Hippocampal formation (tissue), 2 donors: ENCODE data around the gene UVRAG.

ENCODE experiments used
- DNase-seq, 2 donors: peaks; one replicate each; lab custom pipeline; 2025; lab: John Stamatoyannopoulos, UW

The UVRAG gene

DNA sequence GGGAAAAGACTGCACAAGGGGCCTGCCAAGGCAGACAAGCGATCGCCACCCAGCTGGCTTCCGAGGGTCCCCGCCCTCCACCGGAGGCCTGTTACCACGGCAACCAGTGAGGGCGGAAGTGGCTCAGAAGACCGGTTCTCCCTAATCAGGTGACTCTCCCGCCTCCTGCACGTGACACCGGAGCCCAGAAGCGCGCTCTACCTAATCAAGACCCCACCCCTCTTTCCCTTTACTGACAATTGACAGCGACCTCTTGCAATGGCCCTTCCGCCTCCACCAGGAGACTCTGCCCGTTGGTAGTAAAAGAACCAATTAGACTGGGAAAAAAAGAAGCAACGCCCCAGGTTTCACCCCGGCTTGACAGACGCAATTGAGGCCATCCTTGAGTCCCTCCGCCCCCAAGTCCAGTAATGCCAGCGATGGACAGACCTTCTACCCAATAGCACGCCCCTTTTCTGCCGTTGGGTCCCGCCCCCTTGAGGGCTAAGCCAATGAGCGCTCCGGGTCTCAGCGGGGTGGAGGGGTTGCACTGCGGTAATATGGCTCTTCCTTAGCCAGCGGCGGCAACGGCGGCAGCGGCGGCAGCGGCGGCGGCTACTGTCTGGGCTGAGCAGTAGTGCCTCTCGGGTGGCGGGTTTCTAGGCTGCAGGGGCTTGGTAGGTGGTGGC lies at the start of gene UVRAG:
UVRAG (plus strand) TSS at position 534 of the 668 bp plus-strand sequence. CDS start 198 bp downstream, outside the sequence.
- DNase-seq: peak; percentile 99 to 100

DNA sequence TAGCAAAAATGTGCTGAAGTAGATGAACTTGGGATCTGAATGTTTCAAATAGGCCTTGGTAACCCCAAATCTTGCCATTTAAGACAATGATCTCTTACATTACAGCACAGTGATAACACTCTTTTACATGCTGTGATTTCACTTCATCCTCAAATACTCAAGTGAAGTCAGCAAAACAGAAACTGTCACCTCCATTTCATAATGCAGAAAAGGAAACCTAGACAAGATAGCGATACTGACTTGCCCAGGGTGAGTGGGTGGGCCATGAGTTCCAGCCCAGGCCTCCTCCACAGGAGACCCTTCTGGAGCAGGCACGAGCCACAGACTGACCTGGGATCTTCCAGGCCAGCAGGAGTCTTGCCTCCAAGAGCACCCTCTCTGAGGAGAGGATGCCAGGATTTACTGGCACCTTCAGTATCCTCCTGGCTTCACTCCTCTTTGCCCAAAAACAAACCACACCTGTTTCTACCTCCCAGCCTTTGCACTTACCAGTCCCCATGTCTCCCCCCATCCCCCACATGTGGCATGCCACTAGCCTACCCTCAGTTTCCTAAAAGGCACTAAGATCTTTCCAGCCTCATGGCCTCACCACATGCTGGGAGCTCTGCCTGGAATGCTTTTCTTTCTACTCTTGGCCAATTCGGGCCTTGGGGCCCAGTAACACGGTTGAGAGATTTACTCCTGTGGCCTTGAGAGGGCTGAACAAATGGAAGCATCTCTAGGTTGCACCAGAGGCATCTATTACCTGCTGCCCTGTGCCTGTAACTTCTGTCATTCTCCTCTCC lies 48.4 kb upstream of the UVRAG start:
- DNase-seq: no peak

DNA sequence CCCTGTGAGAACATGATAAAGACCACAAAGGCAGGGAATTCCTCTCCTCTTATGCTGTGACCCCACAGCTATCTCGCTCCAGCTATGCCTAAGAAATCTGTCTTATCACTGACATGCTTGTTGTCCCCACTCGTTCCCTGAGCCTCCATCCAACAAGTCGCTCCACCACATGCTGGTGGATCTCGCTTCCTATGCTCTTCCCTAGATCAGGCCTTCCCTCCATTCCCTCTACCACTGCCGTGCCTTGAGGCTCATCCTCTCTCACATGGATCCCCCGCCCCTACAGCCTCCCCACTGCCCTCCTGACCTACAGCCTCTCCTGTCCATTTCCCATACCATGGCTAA lies 47.8 kb upstream of the UVRAG start:
- no peak for DNase-seq

DNA sequence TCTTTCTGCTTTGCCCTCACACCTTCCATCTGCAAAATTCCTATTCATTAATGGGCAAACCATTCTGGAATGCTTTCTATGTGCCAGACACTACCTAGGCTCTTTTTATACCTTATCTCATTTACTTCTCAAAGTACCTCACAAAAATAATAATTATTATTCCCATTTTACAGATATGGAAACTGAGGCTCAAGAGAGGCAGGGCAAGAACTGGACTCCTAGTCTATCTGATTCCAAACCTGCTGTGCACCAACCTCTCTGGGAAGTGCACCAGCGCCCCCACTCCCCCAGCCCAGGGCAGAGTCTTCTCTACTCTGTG lies 47.3 kb upstream of the UVRAG start:
- no peak for DNase-seq

DNA sequence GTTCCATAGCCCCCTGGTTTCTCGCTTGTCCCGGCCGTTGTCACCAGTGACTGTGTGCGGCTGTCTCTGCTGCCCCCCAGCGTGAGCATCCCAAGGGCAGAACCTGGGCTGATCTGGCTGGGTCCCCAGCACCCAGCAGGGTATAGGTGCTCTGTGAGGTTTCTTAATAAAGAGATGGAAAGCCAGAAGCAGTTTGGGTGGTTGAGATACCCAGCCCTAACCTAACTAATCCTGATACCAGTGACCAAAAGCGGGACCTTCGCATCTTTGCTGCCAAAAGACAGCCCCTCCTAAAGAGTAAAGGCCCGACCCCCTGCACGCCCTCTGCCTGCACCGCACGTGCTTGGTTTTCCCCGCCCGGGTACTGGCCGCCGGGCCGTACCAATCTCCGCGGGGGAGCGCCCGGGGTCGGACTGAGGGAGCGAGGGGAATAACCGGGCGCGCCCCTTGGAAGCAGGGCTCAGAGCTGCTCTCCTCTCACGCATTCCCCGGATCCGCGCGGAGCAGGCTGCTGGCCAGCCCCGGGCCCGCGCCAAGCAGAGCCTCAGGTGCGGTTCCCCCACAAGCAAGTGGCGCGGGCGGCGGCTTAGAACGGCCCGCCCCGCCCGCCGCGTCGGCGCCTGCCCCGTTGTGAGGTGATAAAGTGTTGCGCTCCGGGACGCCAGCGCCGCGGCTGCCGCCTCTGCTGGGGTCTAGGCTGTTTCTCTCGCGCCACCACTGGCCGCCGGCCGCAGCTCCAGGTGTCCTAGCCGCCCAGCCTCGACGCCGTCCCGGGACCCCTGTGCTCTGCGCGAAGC lies 46.7 kb upstream of the UVRAG start, which contains the start of gene DGAT2:
DGAT2 (plus strand) TSS at position 667 of the 797 bp plus-strand sequence. CDS start 214 bp downstream, outside the sequence.
- DNase-seq: peak; percentile 5 to 47

DNA sequence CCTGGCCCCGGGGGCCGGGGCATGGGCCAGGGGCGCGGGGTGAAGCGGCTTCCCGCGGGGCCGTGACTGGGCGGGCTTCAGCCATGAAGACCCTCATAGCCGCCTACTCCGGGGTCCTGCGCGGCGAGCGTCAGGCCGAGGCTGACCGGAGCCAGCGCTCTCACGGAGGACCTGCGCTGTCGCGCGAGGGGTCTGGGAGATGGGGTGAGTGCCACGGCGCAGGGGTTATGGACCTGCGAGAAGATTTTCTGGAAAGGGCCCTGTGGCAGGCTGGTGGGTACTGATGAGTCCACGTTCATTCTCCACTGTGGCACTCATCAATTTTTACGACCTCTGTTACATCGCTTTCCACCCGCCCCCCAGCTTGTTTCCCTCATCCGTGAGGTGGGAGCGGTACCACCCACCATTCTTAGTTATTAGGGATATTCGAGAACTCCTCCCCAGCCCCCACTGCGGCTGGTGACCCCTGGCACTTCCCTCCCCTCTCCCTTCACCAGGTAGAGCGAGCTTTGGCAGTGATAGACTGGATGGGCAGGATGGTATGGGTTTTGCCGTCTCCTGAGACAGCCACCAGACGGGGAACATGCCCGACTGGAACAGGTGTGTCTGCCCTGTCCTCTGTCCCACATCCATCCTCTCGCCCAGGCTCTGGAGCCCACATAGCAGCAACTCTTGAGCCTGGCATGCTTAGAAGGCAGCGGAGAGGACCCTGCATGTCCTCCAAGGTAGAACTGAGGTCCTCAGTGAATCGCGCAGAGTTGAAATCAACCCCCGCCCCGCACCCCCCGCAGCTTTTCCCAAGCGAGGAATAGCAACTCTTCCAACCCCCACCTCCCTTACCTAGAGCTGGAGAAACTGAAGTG lies 45.9 kb upstream of the UVRAG start:
- no peak for DNase-seq

DNA sequence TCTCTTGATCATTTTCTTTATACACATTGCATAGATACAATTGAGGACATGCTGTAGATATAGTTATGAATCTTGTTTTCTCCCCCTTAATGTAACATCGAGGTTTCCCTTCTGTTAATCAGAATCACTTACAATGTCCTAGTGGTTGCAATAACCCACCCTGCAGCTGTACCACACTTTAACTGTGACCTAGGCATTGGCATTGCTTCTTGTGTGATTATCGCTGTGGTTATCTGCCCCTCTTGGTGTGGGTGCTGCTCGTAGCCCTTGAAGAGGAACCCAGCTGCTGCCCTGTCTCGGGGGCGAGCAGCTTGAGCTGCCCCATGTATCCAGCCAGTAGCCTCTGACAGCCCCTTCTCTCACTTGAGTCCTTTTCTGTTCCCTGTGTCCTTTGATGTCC lies 44.9 kb upstream of the UVRAG start:
- no peak for DNase-seq

DNA sequence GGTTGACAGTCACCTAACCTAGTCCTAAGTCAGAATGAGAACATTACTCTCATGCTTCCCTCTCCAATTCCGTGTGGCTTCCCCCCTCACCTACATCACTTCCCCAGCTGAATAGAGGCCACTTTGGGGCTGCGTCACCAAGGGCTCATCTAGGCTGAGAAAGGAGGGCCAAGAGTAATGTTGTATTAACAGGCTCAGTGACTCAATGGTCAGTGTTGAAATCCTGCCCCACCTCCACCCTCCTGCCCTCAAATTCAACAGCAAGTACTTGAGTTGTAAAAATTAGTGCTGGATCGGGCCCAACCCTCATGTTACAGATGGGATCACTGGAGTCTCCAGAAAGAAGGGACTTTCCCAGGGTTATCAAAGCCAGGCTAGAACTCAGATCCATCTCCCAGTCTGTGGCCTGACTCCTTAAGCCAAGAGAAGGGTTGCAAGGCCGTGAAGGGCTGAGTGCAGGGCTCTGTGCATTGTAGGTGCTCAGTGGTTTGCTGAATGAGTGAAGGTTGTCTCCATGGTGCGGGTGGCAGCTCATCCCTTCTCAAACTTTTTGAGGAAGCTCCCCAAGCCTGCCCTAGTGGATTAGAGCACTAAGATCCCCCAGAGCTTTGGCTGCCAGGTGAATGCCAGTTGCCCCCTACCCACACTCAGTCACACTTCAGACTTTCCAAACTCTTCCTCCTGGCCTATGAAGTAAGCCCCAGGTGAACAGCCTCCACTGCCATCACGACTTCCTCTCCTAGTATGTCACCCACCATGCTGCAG lies 43.2 kb upstream of the UVRAG start:
- DNase-seq: no peak

DNA sequence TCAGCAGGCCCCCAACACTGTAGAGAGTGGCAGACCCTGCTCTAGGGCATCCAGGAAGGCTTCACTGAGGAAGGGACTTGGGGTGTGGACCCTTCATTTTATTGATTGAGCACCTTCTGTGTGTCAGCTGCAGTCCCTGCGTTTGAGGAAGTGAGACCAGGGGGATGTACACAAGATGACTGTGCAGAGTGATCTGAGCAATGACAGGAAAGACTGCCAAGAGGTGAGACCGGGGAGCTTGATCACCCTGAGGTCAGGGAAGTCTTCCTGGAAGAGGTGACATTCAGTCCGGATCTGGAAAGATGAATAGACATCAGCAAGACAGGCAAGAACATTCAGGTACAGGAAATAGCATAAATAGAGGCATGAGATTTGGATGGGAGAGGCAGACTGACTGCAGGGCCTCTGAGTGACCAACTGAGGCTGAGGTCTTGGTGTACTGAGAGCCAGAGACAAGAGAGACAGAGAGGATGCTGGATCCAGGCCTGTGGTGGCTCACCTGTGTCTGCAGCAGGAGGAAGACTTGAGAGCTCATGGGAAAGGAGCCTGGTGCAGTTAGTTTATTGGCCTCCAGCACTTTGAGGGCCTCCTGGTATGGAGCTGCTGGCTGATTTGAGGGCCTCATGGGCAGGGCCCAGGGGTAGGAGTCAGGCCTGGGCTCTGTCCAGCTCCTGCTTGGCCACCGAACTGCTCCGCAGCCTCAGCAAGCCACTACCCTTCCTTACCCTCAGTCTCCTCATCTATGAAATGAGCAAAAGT lies 41.2 kb upstream of the UVRAG start:
- no peak for DNase-seq

DNA sequence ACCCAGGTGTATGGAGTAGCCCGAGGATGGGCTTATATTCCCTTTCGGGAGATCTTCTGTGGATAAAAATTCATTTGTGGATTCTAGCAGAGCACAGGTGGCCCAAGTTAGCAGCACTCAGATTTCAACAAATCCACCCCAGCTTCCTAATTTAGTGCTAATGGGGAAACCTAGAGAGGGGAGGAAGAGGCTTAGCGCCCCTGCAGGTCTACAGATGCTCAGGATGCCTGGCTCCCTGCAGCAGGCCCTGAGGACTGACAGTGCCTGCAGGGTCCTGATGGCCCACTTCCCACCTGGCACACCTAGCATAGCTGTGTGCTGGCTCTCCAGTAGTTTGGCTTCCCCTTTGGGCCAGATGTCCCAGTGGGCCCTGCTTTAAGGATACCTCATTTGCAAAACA lies 40.0 kb upstream of the UVRAG start:
- DNase-seq: no peak

DNA sequence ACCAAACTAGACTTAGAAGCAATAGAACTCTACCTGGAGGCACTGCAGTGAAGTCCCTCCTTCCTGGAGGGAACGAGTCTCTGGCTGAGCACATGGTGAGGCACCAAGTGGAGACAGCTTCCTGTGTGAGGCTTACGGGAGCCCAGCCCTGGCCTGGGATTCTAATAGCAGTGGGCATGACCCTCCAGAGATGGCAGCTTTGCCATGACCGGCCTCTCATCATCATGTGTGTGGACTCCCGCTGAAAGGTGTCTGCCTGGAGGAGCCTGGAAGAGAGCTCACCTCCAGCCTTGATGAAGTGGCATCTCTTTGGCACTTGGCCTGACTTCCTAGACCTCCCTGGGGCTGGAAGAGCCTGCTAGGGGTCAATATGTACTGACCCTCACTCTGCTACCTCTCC lies 38.5 kb upstream of the UVRAG start:
- no peak for DNase-seq

DNA sequence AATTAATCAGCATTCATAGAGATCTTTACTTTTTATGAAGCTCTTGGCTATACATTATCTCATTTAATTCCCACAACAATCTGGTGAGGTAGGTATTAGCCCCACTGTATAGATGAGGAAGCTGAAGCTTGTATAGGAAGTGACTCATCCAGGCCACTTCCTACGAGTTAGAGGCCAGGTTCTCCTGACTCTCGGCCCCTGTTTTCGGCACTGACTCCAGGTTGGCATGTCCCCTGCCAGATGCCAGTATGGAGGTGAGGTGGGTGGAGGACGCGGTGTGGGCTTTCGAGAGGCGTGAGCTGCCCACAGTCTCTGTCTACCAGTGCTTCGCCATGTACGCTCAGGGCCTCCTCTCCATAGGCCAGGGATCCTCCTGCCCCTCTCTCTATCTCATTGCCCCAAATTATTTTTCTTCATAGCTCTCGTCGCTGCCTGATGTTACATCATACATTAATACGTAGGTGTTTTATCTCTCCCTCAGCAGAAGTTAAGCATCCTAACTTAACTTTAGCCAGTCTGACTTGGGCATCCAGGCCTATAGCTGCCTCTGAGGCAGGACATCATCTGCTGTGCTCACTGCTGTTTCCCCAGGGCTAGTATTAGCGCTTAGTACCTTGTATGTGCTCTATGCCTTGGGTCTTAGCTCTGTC lies 37.4 kb upstream of the UVRAG start:
- no peak for DNase-seq

DNA sequence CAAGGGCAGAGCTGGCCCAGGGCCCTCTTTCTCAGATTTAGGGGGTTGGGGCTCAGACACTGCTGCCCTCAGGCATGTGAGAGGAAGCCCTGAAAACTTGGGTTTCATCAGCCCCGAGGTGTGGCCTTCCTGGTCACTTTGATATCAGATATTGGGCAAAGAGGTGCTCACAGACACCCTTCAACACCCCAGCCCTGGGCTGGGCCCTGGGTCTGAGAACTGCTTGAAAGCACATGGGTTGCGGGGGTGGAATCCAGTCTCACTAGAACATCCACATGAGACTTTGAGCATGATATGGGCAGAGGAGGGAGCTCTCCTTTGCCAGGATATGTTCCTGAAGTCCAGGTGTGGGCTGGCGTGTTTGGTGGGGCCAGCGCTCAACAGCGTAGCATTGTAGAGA lies 36.0 kb upstream of the UVRAG start:
- no peak for DNase-seq

DNA sequence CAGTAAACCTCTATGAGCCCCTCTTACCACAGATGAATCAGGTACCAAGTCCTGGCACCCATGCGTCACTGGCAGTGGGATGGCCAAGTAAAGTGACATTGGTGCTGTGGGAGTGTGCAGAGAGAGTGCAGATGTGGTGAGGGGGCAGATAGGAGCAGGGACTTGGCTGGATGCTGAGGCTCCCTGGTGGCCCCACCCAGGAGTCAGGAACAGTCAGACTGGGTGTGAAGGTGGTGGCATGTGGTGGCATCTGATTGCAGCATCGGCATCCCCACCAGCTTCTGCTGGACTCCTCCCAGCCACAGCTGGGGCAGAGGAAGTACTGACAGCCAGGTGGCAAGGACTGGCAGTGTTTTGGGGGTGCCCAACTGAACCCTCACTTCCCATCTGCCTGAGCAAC lies 35.0 kb upstream of the UVRAG start:
- DNase-seq: no peak

DNA sequence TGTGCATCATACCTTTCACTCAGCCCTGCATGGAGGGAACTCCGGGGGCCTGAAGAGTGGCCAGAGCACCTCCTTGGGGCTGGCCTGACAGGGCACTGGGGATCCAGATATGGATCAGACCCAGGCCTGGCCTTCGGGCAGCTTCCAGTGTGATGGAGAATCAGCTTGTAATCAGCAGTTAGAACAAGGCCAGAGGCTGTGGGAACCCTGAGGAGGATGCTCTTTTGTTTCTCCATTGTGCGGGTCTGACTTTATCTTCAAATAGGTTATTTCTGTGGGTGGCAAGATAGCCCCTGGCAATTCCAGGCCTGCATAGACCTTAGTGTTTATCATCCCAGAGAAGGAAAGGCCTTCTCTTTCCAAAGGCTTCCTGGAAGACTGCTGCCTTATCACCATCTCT lies 34.1 kb upstream of the UVRAG start:
- no peak for DNase-seq

DNA sequence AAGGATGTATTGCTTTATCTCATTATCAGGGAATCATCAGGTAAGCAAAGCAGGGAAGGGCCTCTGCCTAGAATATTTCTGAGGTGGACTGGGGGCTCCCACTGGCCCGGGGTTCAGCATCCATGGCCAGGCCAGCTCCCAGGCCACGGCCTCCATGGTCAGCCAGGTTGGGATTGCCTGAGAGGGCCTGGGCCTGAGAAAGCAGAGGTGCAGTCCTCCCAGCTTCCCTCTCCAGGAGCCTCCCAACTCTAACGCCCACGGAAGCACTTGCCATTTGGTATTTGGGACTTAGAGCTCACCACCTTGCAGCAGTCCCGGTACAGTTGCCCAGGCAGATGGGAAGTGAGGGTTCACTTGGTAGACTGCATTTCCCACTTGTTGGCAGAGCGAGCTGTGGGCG lies 33.7 kb upstream of the UVRAG start:
- DNase-seq: no peak

DNA sequence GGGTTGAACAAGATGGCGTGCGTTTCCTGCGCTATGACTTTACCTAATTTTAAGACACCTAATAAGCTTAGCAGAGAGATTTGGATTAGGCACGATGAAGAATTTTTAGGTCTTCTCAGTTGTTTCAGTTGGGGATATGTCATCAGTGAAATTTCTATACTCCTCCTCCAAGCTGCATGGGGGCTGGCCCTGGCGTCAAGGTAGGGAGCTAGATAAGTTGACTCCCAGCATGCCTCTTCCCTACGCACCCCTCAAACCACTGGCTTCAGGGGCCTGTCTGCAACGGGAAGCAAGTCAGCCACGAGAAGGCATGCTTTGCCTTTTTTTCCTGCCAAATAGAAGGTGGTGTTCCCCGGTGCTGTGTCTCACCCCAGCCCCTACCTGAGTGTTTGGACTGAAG lies 33.2 kb upstream of the UVRAG start:
- no peak for DNase-seq

DNA sequence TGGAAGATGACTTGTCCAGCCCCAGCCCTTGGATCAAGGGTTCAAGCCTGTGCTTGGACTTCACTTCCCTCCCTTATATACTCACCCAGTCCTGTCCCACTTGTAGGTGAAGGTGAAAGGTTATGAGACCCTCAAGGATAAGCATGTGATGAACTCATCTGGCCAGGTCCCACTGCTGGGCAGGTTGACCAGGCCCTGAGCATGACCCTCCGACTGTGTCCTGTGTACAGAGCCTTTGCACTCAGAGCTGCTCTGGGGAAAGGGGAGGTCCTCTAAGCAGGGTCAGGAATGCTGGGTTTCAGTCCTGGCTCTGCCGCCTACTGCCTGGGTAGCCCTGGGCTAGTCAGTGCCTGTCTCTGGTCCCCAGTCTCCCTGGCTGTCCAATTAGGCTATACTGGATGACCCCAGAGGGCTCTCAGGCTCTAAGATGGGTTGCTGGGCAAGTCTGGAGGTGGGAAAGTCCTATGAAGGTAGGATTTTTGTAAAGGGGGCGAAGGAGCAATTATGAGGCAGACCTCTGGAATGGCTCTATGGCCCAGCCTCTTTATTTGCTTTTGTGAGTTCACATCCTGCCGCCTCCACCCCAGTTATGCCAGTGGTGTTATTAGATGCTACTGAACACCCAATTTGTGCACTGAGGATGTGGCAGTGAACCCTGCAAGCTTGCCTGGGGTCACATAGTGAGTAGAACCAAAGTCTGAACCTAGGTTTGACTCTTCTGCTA lies 32.3 kb upstream of the UVRAG start:
- DNase-seq: no peak

DNA sequence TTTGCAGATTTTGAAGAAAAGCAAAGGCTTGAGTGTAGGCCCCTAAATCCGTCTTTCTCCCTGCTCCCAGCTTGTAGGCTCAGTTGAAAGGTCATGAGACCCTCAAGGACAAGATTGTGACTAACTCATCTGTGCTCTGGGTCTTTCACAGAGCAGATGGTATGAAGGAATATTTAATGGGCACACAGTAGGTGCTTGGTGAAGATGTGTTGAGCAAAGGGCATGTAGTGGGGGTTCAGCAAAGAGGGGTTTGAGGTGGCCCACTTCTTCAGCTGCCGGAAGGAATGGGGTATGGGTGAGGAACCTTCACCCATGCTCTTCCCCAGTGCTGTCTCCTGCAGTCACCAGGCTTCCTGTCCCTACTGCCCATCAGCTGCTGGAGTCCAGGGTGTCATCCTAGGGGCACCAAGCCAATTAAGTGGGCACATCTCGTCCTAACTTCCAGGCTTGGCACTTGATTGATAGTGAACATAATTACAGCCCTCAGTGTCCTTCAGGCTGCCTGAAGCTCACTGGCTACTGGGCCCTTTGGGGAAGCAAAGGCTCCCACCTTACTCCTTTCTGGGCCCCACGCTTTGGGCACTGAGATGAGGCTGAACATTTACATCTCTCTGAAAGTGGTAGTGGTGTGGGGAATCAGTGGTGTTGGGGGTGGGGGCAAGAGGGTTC lies 31.5 kb upstream of the UVRAG start:
- no peak for DNase-seq
